Activated CD8-positive, alpha-beta memory T cell treated with anti-CD3 and anti-CD28 coated beads, Interleukin-2, amount 50 U/mL, for 24 hours (primary cell): ENCODE results near the gene MMP23B.

Source experiments
- DNase-seq: peaks from one replicate; pipeline ENCODE4 v3.0.0-alpha.2; 2020; ENCODE audit errors: extremely low read depth

Gene MMP23B

GRCh38 chr1:1620433-1621139 lies 11.4 kb upstream of the MMP23B start:
- DNase-seq: no peak

GRCh38 chr1:1621173-1622009 lies 10.6 kb upstream of the MMP23B start:
- no peak for DNase-seq

- no peak for DNase-seq
Observed at GRCh38 chr1:1622010-1622787, 9.8 kb upstream of the MMP23B start.

- no peak for DNase-seq
Observed at GRCh38 chr1:1622788-1623094, 9.2 kb upstream of the MMP23B start.

GRCh38 chr1:1623181-1623630 lies 8.8 kb upstream of the MMP23B start:
- DNase-seq: no peak

- no peak for DNase-seq
Observed at GRCh38 chr1:1623631-1624442, 8.1 kb upstream of the MMP23B start.

- no peak for DNase-seq
Observed at GRCh38 chr1:1624443-1625403, 7.2 kb upstream of the MMP23B start.

GRCh38 chr1:1625404-1625775 lies 6.6 kb upstream of the MMP23B start:
- DNase-seq: no peak

GRCh38 chr1:1625824-1626206 lies 6.2 kb upstream of the MMP23B start:
- DNase-seq: no peak

- DNase-seq: no peak
Observed at GRCh38 chr1:1626207-1627141, 5.5 kb upstream of the MMP23B start.

GRCh38 chr1:1627261-1627828 lies 4.6 kb upstream of the MMP23B start:
- no peak for DNase-seq

- DNase-seq: no peak
Observed at GRCh38 chr1:1627829-1628753, 3.9 kb upstream of the MMP23B start.

GRCh38 chr1:1628754-1629429 lies 3.1 kb upstream of the MMP23B start:
- DNase-seq: no peak

GRCh38 chr1:1629430-1630190 lies 2.4 kb upstream of the MMP23B start:
- DNase-seq: no peak

- peak; percentile 75 for DNase-seq
Observed at GRCh38 chr1:1630191-1630964, 1.6 kb upstream of the MMP23B start.
